HG03064 (cell line): ENCODE measurements around the gene CYP51A1.
A peak's percentile ranks its signal among the peaks of the same experiment; 100 is the strongest.
"Not testable (repeated sequence)": the region's sequence is repeated elsewhere in the genome, so short reads cannot be mapped to it uniquely, and the experiment has no call there.

Experiments used
- ATAC-seq: cut with Tn5 transposase; IDR thresholded peaks from one replicate; pipeline ENCODE4 v1.9.1; 2021; ENCODE audit warnings: low read depth; ENCODE audit not compliant: unreplicated experiment

Gene CYP51A1

DNA sequence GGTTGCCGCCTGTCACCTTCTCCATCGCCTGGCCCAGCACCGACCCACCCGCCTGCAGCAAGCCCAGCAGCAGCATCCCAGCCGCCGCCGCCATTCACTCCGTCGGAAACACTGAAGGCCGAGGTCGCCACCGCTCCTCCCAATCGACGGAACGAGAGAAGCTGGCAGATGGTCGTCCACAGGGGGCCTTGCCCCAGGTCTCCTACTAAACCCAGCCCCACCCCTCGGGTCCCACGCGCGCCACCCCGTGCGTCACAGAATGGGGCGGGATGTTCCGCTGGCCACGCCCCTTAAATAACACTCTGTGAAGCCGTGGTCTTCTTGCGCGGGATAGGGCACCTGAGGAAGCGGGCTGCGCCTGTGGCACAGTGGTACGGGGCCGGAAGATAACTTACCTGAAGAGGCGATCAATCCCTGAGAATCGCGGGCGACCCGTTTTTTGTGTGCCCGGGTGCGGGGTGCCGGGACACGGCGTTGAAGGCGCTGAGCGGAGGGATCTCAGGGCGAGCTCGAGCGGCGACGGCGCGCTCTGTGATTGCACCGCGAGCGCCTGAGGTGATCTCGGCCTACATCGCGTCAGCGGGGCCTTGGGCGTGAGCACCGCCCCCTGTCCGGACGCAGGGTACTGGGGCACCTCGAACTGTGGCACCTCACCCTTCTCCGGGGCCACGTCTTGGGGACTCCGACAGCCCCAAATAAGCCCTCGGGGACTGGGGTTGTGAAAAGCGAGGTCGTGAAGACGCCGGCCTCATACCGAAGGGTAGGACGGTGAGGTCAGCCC lies at the start of gene CYP51A1:
Gene CYP51A1 (minus strand): TSS at position 207 of the 781 bp plus-strand sequence. CDS start 113 bp downstream, at position 94.
- ATAC-seq, result peak; percentile 91

DNA sequence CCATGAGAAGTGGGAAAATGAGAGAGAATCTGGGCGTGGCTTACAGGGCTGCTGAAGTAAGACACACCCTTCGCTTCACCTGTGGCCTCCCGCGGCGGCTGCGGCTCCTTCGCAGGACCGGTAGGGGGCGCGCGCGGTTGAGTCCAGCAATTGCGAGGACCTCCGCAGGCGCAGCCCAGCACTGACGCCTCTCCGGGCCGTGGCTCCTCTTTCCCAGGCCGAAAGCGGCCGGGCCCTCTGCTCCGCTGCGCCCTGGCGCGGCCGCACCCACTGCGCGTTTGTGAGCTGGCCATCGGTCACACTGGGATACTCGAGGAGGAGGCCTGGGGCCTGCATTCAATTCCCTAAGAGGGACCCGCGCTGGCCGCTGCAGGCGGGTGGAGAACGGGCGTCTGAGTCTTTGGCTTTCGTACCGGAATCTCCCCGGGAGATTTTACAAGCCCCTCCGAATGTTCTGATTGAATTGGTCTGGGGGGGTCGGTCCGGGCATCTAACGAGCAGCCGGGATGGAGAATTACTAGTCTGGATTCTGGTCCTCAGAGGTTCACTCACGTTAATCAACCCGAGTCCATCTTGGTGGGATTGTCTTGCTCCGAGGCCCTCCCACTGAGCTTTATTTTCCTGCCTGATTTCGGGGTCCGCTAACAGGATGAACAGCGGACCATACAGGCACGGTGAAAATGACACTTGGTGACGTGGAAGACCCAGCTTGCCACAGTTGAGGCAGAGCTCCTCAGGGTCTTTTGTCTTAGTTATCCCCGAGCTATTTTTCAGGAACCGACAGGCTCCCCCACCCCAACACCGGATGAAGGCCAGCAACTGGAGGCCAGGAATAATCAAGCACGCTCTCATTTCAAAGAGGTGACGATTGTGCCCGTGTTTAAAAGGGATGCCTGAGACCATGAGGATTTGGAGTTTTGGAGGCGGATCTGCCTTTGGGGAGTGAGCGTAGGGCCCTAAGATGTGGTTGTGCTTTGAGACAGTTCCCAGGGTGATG lies 44.9 kb upstream of the CYP51A1 start, which contains the start of gene LRRD1:
Gene LRRD1 (minus strand): TSS at position 215 of the 997 bp plus-strand sequence. CDS start 13,940 bp downstream, outside the sequence.
- ATAC-seq, result peak; percentile 100

DNA sequence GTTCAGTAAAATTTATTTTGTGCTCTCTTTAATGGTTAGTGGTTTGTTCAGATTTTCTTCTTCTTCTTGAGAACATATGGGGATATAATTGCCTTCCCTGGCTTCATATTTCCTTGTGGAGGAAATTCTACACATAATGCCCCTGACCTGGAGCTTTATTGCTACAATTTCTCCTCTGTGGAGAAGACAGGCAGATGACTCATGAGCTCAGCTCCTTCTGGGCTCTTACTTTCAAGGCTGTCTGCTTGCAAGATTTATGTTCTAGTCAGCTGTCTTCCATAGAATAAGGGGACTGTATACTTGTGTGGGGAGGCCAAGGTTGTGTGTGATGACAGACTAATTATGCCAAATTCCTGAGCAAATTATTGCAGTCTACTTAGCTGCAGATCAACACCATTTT lies 43.1 kb upstream of the CYP51A1 start:
- ATAC-seq, result no peak

DNA sequence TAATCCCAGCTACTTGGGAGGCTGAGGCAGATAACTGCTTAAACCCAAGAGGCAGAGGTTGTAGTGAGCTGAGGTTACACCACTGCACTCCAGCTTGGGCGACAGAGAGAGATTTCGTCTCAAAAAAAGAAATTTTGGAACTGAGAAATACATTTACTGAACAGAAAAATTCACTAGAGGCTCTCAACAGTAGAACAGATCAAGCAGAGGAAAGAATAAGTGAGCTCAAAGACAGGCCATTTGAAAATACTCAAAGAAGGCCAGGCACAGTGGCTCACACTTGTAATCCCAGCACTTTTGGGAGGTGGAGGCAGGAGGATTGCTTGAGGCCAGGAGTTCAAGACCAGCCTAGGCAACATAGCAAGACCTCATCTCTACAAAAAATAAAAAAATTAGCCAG lies 35.3 kb upstream of the CYP51A1 start:
- ATAC-seq, result not testable (repeated sequence)

DNA sequence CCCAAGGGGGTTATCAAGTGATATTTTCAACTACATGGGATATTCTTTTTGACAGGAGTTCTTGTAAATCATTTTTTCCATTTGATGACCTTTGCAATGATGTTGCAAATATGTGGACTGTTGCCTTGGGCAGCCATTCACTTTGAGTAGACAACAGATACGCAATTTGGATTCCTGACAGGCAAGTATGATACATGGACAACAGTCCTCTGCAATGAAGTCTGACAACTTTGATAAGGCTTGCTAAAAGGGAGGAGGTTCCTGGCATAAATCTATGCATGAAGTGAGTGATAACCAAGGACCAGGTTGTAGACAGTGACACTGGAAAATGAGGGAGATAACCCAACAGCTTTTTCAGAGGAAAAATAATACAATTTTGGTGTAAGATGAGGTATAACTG lies 27.0 kb upstream of the CYP51A1 start:
- no peak for ATAC-seq

DNA sequence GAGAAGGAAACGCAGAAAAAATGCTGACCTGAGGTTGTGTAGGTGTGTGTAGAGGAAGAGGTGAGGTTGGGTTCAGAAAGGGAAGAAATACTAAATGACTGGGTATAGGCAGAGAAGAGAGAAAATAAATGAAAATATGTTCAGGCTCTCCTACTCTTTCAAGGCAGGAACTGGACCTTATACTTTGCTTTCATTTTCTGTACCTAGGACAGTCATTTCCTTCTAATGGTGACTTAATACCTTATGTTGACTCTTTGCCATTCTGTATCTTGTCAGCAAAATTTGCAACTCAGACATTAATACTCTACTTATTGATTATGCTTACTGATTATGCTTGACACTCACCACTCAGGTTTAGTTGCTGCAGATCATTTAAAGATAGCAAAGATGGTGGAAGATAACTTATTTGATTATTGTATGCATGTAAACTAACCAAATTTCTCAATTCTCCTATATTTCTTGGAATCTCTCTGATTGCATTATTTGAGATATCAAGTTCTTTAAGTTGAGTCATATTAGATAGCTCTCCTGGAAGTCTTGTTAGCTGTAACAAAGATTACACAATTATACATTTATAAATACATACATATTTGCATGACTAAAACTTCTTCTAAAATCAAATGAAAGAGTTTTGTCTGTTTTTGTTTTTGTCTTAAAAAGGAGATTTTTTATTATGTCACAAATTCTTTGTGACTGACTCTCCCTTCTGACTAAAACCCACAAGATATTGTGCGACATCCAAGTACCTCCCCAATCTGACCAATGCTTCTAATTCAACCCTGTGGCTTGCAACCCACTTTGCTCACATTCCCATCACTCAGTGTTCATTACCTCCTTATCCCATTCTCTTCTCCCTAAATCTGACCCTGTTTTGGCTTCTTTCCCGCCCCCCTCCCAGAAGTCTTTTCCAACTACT lies 24.6 kb upstream of the CYP51A1 start:
- ATAC-seq, result peak; percentile 63

DNA sequence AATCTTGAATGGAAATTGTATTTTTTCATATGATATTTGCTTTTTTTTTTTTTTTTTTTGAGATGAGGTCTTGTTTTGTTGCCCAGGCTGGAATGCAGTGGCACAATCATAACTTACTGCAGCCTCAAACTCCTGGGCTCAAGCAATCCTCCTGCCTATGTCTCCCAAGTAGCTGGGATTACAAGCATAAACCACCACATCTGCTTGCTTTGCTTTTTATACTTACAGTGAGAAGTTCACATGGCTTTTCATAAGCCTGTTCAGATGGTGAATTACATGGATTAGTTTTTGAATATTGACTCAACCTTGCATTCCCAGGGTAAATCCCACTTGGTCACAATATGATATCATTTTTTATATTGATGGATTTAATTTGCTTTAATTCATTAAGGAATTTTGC lies 22.7 kb upstream of the CYP51A1 start:
- ATAC-seq, result no peak

DNA sequence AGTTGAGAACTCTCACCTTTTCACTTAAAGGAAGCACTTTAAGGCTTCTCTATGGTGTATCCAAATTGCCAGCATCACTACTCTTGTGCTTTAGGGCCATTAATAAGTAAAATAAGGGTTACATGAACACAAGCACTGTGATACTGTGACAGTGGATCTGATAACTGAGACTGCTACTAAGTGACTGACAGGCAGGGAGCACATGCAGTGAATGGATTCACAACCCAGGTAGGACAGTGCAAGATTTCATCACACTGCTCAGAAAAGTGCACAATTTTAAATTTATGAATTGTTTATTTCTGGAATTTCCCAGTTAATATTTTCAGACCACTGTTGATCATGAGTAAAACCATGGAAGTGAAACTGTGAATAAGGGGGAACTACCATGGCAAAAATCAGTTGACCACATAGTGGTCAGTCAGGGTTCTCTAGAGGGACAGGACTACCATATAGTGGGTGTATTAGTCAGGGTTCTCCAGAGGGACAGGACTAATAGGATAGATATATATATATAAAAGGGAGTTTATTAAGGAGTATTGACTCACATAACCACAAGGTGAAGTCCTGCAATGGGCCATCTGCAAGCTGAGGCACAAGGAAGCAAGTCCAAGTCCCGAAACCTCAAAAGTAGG lies 20.9 kb upstream of the CYP51A1 start:
- no peak for ATAC-seq

DNA sequence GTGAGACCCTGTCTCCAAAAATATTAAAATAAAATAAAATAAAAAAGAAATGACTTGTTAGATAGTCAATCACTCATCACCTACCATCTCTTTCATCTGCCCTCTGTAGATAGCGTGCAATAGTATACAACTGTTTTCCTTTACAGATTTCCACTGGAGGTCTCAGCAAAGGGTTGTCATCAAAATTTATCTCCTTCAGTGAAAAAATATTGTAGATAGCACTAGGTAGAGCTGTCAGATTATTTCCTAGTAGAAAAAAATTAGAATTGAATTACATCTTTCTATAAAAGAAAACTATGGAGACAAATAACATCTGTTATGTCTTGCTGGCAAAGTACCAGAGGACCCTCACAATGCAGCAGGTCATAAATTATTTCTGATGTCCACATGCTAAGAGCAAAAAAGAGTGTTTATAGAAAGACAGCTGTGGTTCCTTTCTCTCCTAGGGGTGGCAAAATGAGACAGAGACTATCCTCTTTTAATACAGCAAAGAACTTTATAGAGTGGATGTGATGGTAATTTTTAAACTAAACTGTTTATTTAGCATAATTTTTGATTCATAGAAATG lies 16.3 kb upstream of the CYP51A1 start:
- ATAC-seq, result no peak

DNA sequence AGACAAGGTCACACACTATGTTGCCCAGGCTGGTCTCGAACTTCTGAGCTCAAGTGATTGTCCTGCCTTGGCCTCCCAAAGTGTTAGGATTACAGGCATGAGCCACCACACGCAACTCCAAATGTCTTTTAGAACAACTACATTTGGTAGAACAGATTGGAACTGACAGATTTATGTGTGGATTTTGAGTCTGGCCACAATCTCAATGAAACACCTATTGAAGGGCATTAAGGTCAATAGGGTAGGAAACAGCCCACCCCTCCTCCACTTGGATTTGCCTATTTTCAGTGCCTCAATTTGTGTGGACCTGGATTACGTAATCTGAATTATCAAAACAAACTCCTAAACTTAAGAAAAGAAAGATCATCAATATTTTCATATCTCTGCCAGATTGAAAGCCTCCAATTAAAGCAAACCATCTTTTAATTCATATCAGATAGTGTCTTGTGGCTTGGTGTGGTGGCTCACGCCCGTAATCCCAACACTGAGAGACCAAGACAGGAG lies 15.5 kb upstream of the CYP51A1 start:
- no peak for ATAC-seq

DNA sequence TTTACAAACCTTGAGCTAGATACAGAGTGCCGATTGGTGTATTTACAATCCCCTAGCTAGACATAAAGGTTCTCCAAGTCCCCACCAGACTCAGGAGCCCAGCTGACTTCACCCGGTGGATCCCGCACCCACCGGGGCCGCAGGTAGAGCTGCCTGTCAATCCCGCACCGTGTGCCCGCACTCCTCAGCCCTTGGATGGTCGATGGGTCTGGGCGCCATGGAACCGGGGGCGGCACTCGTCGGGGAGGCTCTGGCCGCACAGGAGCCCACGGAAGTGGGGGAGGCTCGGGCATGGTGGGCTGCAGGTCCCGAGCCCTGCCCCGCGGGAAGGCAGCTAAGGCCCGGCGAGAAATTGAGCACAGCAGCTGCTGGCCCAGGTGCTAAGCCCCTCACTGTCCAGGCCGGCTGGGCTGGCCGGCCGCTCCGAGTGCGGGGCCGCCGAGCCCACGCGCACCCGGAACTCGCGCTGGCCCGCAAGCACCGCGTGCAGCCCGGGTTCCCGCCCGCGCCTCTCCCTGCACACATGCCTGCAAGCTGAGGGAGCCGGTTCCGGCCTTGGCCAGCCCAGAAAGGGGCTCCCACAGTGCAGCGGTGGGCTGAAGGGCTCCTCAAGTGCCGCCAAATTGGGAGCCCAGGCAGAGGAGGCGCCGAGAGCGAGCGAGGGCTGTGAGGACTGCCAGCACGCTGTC lies 9.1 kb upstream of the CYP51A1 start:
- ATAC-seq, result not testable (repeated sequence)

DNA sequence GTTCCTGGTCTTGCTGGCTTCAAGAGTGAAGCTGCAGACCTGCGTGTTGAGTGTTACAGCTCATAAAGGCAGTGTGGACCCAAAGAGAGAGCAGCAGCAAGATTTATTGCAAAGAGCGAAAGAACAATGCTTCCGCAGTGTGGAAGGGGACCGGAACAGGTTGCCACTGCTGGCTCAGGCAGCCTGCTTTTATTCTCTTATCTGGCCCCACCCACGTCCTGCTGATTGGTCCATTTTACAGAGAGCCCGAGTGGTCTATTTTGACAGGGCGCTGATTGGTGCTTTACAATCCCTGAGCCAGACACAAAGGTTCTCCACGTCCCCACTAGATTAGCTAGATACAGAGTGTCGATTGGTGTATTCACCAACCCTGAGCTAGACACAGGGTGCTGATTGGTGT lies 8.5 kb upstream of the CYP51A1 start:
- ATAC-seq, result not testable (repeated sequence)

DNA sequence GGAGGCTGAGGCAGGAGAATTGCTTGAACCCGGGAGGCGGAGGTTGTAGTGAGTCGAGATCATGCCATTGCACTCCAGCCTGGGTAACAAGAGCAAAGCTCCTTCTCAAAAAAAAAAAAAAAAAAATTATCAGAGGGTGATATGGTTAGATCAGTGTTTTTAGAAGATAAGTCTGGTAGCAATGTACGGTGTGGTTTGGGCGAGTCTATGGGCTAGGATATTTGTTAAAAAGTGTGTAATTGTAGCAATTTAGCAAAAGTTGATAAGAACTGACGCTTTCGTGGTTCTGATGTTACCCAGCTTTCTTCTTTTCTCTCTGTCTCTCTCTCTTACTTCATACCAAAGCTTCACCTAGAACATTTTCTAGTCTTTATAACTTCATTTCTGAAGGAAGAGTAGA lies 6.9 kb upstream of the CYP51A1 start:
- ATAC-seq, result no peak

DNA sequence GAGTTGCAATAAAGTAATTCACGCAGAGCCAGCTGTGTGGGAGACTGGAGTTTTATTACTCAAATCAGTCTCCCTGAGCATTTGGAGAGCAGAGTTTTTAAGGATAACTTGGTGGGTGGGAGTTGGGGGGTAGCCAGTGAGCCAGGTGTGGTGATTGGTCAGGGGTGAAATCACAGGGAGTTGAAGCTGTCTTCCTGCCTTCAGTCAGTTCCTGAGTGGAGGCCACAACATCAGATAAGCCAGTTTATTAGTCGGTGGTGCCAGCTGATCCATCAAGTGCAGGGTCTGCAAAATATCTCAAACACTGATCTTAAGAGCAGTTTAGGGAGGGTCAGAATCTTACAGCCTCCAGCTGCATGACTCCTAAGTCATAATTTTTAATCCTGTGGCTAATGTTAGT lies 3.3 kb upstream of the CYP51A1 start:
- ATAC-seq, result no peak

DNA sequence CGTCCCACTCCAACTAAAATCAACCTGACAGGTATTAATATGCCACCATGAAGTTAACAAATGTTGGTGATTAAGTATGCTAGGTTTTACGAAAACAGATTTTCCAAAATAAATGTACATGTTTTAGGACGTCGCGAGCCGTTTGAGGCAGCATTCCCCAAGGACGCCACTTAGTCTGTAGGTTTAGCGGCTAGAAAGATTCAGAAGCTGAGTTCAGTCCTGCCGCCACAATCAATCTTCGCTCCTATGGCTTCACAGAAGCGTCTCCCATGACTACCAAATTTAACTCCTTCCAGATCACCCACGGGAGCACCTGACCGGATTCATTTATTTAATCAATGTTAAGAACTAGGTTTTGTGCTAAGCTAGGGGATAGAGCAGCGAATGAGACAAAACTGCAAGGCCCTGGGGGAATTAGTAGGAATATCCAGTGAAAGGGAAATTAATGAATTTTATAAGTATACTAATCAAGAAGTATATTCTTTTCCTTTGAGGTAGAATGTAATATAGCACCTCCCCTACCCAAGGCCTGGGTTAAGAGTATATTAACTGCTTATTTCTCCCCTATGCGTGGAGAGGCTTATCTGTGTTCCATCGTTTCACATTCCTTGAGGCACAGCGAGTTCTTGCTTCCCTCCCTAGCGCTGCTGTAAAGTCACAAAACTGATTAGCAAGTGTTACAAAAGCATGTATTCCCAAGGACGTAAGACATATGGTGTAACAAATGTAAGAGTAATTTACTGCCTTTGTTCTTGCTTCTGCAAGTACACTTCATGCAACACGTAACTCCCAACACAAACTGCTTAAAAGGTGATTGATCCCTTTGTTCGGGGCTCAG lies 994 bp upstream of the CYP51A1 start:
- no peak for ATAC-seq

DNA sequence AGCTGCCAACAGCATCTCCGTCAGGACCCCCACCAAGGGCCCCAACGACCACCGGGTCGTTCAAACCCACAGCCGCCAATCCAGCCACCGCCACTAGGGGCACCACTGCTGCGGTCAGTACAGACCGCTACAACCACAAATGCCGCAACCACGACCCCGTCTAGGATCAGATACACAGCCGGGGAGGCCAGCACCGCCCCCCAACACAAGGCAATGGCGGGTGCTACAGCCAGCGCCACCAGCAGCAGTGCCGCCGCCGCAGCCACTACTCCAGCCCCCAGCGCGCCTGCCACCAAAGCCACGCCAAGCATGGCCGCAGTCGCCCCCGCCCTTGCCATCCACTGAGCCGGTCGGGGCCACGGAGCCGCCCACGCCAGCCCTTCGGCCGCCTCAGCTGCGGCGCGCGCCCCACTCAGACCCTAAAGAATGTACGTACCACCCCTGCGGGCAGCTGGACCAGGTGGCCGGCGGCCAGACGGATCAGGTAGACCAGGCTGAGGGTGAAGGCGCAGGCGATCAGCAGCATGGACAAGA lies 473 bp downstream of the CYP51A1 start:
- ATAC-seq, result peak; percentile 35

DNA sequence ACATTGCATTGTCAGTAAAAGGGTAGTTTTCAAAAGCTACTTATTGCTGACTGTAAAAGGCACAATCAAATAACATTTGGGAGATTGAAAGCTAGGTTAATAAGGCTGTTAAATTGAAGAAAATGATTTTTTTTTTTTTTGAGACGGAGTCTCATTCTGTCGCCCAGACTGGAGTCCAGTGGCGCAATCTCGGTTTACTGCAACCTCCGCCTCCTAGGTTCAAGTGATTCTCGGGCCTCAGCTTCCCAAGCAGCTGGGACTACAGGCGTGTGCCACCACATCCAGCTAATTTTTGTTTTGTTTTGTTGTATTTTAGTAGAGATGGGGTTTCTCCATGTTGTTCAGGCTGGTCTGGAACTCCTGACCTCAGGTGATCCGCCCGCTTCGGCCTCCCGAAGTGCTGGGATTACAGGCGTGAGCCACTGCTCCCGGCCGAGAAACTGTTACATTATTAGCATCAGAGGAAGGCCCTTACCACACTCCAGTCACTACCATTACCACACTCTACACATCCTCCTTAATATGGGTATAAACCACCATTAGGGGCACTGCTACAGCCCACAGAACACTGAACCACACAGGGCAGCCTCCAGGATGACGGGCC lies 1.0 kb downstream of the CYP51A1 start:
- peak; percentile 16 for ATAC-seq
